OCI-LY7 (cell line): Measurements from ENCODE around the gene DNAJC3.

Experiments
- EZH2phosphoT487 ChIP-seq: fragments of 200-600 bp; sonication (generic); IDR thresholded peaks from 2 replicates; pipeline ENCODE4 v1.6.1; 2018; ENCODE audit warnings: low read depth, borderline replicate concordance, mild to moderate bottlenecking, mixed run types, antibody characterized with exemption, low read length, moderate library complexity, mixed read lengths
- TF ChIP-seq, protein P1 (sequence below): fragments of 200-600 bp; sonication (generic); conservative IDR thresholded peaks from 2 replicates; pipeline ENCODE4 v1.5.1; 2014; ENCODE audit warnings: mild to moderate bottlenecking, antibody characterized with exemption, low read length, moderate library complexity, mixed read lengths

- TF ChIP-seq, protein P1, sequence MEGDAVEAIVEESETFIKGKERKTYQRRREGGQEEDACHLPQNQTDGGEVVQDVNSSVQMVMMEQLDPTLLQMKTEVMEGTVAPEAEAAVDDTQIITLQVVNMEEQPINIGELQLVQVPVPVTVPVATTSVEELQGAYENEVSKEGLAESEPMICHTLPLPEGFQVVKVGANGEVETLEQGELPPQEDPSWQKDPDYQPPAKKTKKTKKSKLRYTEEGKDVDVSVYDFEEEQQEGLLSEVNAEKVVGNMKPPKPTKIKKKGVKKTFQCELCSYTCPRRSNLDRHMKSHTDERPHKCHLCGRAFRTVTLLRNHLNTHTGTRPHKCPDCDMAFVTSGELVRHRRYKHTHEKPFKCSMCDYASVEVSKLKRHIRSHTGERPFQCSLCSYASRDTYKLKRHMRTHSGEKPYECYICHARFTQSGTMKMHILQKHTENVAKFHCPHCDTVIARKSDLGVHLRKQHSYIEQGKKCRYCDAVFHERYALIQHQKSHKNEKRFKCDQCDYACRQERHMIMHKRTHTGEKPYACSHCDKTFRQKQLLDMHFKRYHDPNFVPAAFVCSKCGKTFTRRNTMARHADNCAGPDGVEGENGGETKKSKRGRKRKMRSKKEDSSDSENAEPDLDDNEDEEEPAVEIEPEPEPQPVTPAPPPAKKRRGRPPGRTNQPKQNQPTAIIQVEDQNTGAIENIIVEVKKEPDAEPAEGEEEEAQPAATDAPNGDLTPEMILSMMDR, result no peak
- no peak for TF ChIP-seq EZH2phosphoT487
Measured at GRCh38 chr13:95707442-95708390, 30.8 kb downstream of the DNAJC3 start.
